Pancreas (tissue), 10 donors: ENCODE data around the gene MOCS3. TPM values are rescaled to one million over a fixed set of nuclear protein-coding genes. Genes with fewer than 3 reads are reported as not detected.
A peak's percentile ranks its signal among the peaks of the same experiment; 100 is the strongest.

Source experiments
- ATAC-seq, 4 donors: fragments of 200-7000 bp; cut with Tn5 transposase; one replicate each; pipeline versions ENCODE4 v1.8.0 to v1.9.1; 2020; ENCODE audit warnings: mild to moderate bottlenecking in 4 of 4, moderate library complexity in 4 of 4
- DNase-seq, 6 donors: peaks; one replicate each; pipeline ENCODE4 v3.0.0-alpha.2; 2020
- FAIRE-seq: peaks from 2 replicates; lab custom pipeline; 2012; peaks lifted over from hg19 to GRCh38; lab: Jason Lieb, UNC
- H3K27ac ChIP-seq, 4 donors: fragments of 200-600 bp; sonication (generic); 1 replicate in 3 of 4; 2 replicates in 1 of 4; pipeline versions ENCODE4 v1.5.0 to v1.8.0; 2020
- H3K27me3 ChIP-seq, 4 donors: fragments of 200-600 bp; one replicate each; pipeline ENCODE4 v1.8.0; 2021
- H3K36me3 ChIP-seq, 3 donors: fragments of 200-600 bp; sonication (generic) in 1 of 3; one replicate each; pipeline versions ENCODE4 v1.5.0 to v1.8.0; 2020 to 2021
- H3K4me1 ChIP-seq, 3 donors: fragments of 200-600 bp; one replicate each; pipeline ENCODE4 v1.8.0; 2021
- H3K4me3 ChIP-seq, 4 donors: fragments of 200-600 bp; sonication (generic) in 2 of 4; one replicate each; pipeline versions ENCODE4 v1.5.0 to v1.8.0; 2020 to 2021
- H3K9me3 ChIP-seq, 4 donors: fragments of 200-600 bp; one replicate each; pipeline ENCODE4 v1.8.0; 2021
- WGBS, 2 donors: extraction: QIAGEN DNeasy Blood & Tissue Kit; methylation state at CpG; one replicate each; pipeline ENCODE4 v1.1.7; 2013; 5-methylcytosine and 5-hydroxymethylcytosine counted together
- intact Hi-C, 3 donors: fragments of 100-400 bp; cut with DNase I; formaldehyde crosslinking; loops; one replicate each; pipeline versions ENCODE4 v1.11.1 to v1.14.2; 2022
- polyA plus RNA-seq, 2 donors: library from polyadenylated mRNA; stranded (reverse); fragments of 200-250 nt; gene quantifications; one replicate each; pipeline ENCODE4 v1.2.3, GENCODE V29; 2013
- total RNA-seq, 6 donors: library from RNA; stranded (reverse); fragmentation: NEBNext Ultra II Directional in 4 of 6; extraction: Animal tissue kit (Norgen Biotek cat#: 25700) in 4 of 6; gene quantifications; one replicate each; pipeline versions ENCODE4 v1.2.1 to v1.2.4, GENCODE V29; 2021 to 2023
- TF ChIP-seq, protein P1 (sequence below), 4 donors: fragments of 200-600 bp; sonication (generic) in 3 of 4; IDR thresholded peaks; one replicate each; pipeline versions ENCODE4 v1.5.0 to v1.8.0; 2021; ENCODE audit warnings: antibody characterized with exemption in 4 of 4
- donor health status: healthy with polysubstance abuse.
- donor health status: DM: no; HTN: no; CAD: no; lungs with moderate emphysema.
- donor health status: DM: no; HTN: no; CAD: no.
- donor health status: control.
- donor health status: control.
- donor health status: Bipolar disorder and iron deficiency.
- donor health status: DM: yes; HTN: yes; CAD: no.
- donor health status: DM: no; HTN: no; CAD: no.
- donor health status: DM: no; HTN: no; CAD: no.
- donor health status: DM: yes; HTN: yes; CAD: no.

MOCS3 gene
- total and polyA plus RNA-seq, 8 donors, result 0.72 to 2.3 (median 1.8) TPM

DNA sequence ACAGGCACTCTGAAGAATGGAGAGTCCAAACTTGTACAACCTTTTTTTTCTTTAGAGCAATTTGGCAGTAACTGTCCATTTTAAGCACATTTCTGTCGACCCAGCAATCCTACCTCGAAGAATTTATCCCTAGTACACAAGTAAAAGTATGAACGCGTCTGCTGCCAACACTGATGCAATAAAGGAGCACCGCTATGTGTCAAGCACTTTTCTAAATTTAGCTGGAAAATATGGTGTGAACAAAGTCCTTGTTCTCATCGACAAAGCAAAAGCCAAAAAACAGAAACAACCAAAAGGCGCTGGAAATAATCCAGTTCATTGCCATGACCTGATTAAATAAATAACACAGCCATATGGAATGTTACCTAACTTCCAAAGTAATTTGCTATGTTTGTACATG is 1.3 kb upstream of the MOCS3 start:
- DNase-seq (no peak), ATAC-seq (no peak), FAIRE-seq (no peak)
- no peaks in the 10 kb centered on the region for H3K27me3 ChIP-seq
- peak overlapping the region in 3 of 4 donors; percentile 83 to 88 (median 87) for H3K27ac ChIP-seq
- TF ChIP-seq, protein P1, sequence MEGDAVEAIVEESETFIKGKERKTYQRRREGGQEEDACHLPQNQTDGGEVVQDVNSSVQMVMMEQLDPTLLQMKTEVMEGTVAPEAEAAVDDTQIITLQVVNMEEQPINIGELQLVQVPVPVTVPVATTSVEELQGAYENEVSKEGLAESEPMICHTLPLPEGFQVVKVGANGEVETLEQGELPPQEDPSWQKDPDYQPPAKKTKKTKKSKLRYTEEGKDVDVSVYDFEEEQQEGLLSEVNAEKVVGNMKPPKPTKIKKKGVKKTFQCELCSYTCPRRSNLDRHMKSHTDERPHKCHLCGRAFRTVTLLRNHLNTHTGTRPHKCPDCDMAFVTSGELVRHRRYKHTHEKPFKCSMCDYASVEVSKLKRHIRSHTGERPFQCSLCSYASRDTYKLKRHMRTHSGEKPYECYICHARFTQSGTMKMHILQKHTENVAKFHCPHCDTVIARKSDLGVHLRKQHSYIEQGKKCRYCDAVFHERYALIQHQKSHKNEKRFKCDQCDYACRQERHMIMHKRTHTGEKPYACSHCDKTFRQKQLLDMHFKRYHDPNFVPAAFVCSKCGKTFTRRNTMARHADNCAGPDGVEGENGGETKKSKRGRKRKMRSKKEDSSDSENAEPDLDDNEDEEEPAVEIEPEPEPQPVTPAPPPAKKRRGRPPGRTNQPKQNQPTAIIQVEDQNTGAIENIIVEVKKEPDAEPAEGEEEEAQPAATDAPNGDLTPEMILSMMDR (IDR thresholded peaks at IDR 0.05), result no peak
- peaks cover 0 to 14% (median 0%) of the 10 kb centered on the region in 3 donors for H3K36me3 ChIP-seq
- 3 to 5% methylated on average over 7 of the region's 7 CpGs for WGBS, 2 donors
- H3K4me1 ChIP-seq, result peaks cover 7 to 31% (median 22%) of the 10 kb centered on the region in 3 donors
- H3K9me3 ChIP-seq, result no peaks in the 10 kb centered on the region
- H3K4me3 ChIP-seq, result peak overlapping the region; percentile 89 to 99 (median 94)
- intact Hi-C loops, result no loop called here

DNA sequence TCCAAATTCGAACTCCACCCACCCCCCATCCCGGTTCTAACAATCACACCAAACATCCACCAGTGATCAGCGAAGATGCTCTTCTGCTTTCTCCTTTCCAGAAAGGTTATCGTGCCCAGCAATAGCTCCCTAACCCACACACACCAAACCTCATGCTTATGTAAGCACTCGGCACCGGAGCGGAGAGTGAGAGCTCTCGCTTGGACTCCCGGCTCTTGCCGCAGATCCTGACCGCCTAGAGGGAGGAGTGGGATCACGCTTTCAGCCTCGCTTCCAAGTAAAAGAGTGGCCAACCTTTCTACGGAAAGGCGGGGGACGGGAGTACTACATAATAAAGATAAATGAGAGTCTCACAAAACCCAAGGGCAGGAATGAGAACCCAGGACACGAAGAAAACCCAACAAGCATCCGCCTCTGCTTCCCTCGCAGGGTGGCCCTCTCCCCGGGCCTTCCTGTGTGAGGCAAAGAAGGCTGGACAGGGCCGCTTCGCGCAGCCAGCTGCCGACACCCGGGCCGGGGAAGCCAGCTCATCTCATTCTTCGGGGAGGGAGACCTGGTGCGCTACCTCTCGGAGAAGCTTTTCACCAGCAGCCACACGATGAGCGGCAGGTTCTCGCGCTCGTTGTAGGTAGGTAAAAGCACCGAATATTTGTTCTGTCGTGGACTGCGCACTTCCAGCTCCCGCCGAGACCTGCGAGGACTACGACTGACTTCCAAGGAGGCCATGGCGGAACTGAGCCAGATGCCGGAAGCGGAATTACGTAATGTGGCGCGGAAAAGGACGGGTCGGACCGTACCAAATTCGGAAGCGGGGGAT is 612 bp upstream of the MOCS3 start, which contains the start of gene DPM1:
DPM1 (minus strand) TSS at position 735 of the 817 bp plus-strand sequence; CDS start at position 726, 9 bp downstream.
- intact Hi-C loops, result no loop called here
- H3K4me1 ChIP-seq, result peaks cover 7 to 31% (median 22%) of the 10 kb centered on the region in 3 donors
- 0% methylated on average over 52 of the region's 52 CpGs for WGBS, 2 donors
- no peaks in the 10 kb centered on the region for H3K27me3 ChIP-seq
- FAIRE-seq, result no peak
- DNase-seq, result peak; percentile 81 to 89 (median 86)
- H3K4me3 ChIP-seq, result peak within 1 kb of the TSS; percentile 89 to 99 (median 94)
- H3K27ac ChIP-seq, result peak within 1 kb of the TSS; percentile 83 to 93 (median 88)
- H3K9me3 ChIP-seq, result no peaks in the 10 kb centered on the region
- peaks cover 0 to 14% (median 0%) of the 10 kb centered on the region in 3 donors for H3K36me3 ChIP-seq
- peak; percentile 91 to 97 (median 92) for ATAC-seq
- TF ChIP-seq, protein P1 (IDR thresholded peaks at IDR 0.05), result no peak

DNA sequence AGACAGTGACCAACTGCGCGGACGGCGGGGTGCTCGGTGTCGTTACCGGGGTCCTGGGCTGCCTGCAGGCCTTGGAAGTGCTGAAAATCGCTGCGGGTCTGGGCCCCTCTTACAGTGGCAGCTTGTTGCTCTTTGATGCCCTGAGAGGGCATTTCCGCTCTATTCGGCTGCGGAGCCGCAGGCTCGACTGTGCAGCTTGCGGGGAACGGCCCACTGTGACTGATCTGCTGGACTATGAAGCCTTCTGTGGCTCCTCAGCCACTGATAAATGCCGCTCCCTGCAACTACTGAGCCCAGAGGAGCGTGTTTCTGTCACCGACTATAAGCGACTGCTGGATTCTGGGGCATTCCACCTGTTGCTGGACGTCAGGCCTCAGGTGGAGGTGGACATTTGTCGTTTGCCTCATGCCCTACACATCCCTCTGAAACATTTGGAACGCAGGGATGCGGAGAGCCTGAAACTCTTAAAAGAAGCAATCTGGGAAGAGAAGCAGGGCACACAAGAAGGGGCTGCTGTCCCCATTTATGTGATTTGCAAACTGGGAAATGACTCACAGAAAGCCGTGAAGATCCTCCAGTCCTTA is 1.0 kb downstream of the MOCS3 start:
- intact Hi-C loops, result no loop called here
- WGBS, 2 donors, result 52 to 54% methylated on average over 25 of the region's 25 CpGs
- FAIRE-seq (no peak), DNase-seq (peak in 1 of 6 donors; percentile 24), ATAC-seq (no peak)
- Histone ChIP-seq H3K4me1 (peaks cover 7 to 28% (median 22%) of the 10 kb centered on the region in 3 donors), H3K4me3 (peak overlapping the region; percentile 89 to 99 (median 94)), H3K27ac (no peak overlapping the region), H3K36me3 (peaks cover 0 to 3% (median 0%) of the 10 kb centered on the region in 3 donors), H3K27me3 (no peaks in the 10 kb centered on the region), H3K9me3 (no peaks in the 10 kb centered on the region)
- TF ChIP-seq, protein P1 (IDR thresholded peaks at IDR 0.05), result no peak

DNA sequence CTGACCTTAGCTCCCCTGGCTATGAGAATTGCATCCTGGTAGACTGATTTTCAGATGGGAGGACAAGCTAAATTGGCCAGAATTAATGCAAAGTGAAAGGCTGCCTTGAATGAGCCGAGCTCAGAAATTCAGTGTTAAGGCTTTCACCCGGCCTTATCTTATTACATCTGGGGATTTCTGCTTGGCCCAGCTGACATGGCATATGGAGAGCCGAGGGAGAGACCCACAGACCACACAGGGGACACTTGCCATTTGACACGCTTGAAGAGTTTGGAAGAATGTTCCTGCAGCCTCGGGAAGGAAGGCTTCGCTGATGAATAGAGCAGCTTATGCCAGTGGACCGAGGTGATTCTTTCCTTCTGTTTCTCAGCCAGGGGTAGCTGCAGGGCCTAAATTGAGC is 9.0 kb downstream of the MOCS3 start:
- FAIRE-seq (no peak), DNase-seq (no peak), ATAC-seq (no peak)
- H3K27ac ChIP-seq, result no peak overlapping the region
- TF ChIP-seq, protein P1 (IDR thresholded peaks at IDR 0.05), result no peak
- no peaks in the 10 kb centered on the region for H3K27me3 ChIP-seq
- no peaks in the 10 kb centered on the region for H3K9me3 ChIP-seq
- intact Hi-C loops, result no loop called here
- no peaks in the 10 kb centered on the region for H3K36me3 ChIP-seq
- no peaks in the 10 kb centered on the region for H3K4me1 ChIP-seq
- WGBS, 2 donors, result 28 to 37% methylated on average over 7 of the region's 7 CpGs
- H3K4me3 ChIP-seq, result no peak overlapping the region
